Mucosa of gallbladder (tissue), 1 donor: ENCODE data around the gene SOS1. TPM values are rescaled to one million over a fixed set of nuclear protein-coding genes. Genes with fewer than 3 reads are reported as not detected.
"Not testable (repeated sequence)": the region's sequence is repeated elsewhere in the genome, so short reads cannot be mapped to it uniquely, and the experiment has no call there.

Source experiments
- DNase-seq: peaks from one replicate; pipeline ENCODE4 v3.0.0-alpha.2; 2020; ENCODE audit warnings: low spot score
- total RNA-seq: library from RNA; stranded (reverse); gene quantifications from one replicate; pipeline ENCODE4 v1.2.1, GENCODE V29; 2021
- donor health status: DM: no; HTN: no; CAD: no.

Gene SOS1
- total RNA-seq, 1 donor from 2014 or later = 42.1 TPM

DNA sequence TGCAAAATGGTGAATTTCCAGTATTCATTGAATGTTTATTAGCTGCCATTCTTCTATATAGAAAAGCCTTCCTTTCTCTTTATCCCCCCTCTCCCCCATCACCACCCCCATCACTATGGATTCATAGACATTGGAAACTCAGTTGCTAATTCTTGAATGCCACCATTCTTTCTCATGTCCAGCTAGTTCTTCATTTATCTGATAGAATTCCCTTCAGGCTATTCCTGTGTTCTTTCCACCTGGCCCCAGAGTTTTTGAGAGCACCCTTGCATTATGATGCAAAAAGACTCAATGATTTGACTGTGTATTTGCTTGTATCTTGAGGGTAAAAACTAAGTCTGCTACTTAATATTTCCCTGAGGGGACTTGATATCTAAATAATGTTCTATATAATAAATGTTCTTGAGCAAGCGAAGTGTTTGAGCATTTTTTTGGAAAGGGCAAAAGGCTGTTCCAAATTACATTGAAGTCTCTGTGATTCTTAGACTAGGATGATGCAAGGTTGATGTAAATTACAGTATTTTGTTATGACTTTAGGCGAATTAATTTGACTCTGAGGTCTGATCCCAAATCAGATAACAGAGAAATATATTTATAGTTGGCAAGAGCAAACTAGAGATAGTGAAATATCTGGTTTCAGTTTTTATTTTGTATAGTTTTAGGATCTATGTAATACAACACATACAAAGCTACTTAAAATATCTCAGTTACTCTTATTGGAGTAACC lies 18.8 kb upstream of the SOS1 start:
- no peak for DNase-seq

DNA sequence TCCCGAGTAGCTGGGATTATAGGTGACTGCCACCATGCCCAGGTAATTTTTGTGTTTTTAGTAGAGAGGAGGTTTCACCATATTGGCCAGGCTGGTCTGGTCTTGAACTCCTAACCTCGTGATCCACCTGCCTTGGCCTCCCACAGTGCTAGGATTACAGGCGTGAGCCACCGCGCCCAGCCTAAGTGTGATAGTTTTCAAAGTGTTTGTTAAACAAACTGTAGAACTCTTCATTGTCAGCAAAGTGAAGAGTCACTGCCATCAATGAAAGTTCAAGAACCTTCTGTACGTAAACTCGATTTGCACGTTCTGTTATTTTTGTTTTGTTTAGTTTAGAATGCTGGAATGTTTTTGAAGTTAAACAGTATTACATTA lies 18.0 kb upstream of the SOS1 start:
- DNase-seq = no peak

DNA sequence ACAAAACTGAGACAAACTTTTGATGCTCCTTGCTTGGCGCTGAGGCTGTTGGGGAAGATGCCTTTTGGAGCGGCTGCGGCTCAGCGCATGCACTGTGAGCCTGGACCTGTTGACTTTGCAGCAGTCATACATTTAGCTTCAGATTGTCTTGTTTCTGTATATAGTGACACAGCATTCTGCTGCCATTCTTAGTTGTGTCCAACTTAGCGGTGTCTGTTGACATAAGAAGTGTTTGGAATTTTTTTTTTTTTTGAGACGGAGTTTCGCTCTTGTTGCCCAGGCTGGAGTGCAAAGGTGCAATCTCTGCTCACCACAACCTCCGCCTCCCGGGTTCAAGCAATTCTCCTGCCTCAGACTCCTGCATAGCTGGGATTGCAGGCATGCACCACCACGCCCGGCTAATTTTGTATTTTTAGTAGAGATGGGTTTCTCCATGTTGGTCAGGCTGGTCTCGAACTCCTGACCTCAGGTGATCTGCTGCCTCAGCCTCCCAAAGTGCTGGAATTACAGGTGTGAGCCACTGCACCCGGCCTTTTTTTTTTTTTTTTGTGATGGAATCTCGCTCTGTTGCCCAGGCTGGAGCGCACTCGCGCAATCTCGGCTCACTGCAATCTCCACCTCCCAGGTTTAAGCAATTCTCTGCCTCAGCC lies 17.5 kb upstream of the SOS1 start:
- DNase-seq = not testable (repeated sequence)

DNA sequence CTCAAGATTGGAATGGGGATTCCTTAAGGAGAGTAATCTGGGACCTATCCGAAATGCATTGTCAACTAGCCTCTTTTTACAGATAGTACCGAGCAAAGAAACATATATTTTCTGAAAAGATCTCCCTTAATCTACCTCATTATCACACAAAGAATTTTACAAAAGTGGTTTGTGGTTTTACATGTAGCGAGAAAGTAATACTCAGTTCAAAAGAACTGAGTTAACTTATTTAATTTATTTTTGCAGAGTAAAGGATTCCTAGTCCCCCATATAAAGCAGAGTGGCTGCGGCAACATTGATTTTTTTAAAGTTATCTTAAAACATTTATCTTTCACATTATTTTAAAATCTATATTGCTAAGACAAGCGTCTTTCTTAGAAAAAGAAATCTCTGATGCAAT lies 15.9 kb upstream of the SOS1 start:
- no peak for DNase-seq

GRCh38 chr2:39135690-39136259 lies 14.9 kb upstream of the SOS1 start:
- no peak for DNase-seq

GRCh38 chr2:39133215-39133851 lies 12.5 kb upstream of the SOS1 start:
- DNase-seq = no peak

DNA sequence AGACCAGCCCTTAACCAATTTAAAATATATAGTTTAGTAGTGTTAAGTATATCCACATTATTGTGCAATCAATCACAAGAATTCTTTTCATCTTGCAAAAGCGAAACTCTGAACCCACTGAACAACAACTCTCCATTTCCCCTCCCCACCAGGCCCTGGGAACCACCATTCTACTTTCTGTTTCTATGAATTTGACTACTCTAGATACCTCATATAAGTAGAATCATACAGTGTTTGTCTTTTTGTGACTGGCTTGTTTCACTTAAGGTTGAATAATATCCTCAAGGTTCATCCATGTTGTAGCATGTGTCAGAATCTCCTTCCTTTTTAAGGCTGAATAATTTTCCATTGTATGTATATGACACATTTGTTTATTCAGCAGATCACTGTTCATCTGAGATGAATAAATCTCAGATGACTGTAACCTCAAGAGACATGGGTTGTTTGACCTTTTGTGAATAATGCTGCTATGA lies 8.1 kb upstream of the SOS1 start:
- DNase-seq = no peak

DNA sequence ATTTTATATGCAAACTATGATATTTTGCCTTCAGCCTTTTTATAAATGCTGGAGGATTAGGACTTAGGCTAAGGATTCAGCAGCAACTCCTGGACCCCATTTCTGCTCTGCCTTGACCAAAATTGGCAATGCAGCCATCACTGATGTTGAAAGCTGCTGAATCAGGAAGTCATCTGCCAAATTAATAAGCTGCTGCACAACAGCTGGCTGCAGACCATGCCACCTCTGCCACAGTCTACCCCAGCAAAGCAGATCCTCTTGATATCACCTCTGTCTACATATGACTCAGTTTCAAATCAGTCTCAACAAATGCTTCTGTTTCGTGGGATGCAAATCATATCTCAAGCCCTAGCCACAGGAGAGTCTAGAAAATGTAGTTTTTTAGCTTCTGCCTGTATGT lies 7.1 kb upstream of the SOS1 start:
- no peak for DNase-seq

DNA sequence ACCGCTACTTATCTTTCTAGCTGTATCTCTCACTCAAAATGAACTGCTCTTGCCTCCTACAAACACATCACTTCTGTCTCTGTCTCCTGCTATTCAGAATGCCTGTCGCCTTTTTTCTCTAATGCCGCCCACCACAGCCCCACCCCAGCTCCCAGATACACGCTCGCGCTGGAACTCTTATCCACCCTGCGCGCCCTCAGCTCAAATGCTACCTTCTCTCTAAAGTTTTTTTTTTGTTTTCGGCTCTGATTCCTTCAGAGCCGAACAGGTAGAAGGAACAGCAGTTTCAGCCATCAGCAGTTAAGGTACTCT lies 3.9 kb upstream of the SOS1 start:
- no peak for DNase-seq

DNA sequence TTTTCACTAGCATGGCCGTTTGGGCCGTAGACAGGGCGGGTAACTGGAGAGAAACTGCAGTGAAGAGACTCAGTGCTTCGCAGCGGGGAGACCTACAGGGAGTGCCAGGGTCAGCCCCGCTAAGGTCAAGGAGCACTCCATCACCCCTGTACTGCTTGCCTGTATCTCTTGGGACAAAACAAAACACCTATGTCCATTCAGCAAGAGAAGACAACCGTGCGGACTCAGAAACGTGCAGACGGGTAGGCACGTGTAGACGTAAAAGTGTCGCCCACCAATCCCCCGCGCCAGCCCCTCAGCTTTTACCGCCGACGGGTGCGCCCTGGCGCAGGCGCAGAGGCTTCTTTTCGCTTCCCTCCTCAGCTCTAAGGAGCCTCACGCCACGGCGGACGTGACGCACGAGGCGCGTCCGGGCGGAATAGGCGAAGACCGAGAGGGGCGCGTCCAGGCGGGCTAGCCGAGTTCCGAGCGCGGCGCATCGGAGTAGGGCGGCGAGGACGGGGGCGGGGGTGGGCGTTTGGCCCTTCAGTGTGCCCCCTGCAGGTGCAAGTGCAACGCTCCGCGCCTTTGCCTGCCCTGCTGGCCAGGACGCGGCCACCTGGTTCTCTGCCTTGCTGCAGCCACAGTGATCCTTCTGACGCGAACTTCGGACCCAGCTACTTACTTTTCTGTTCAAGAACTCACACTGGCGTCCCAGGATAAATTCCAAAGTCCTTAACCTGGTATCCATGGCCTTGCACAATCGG lies 3.3 kb upstream of the SOS1 start:
- DNase-seq = peak; percentile 95

DNA sequence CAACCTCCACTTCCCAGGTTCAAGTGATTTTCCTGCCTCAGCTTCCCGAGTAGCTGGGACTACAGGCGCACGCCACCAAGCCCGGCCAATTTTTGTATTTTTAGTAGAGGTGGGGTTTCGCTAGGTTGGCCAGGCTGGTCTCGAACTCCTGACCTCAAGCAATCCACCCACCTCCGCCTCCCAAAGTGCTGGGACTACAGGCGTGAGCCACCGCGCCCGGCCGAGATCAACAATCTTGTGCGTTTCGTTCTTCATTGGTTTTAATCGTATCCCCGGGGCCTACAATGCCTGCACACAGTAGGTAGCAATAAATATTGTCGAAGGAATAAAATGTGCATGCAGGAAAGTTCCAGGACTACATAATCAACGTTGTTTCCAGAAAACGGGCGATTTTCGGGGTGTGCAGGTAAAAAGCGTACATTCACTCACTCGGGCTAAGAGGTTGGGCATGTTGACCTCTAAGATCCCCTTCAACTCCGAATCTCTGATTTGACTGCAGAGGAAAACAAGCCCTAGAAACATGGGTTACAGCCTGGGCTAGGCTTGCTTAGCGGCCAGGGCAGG lies 2.7 kb upstream of the SOS1 start:
- no peak for DNase-seq

GRCh38 chr2:39121523-39122063 lies 742 bp upstream of the SOS1 start:
- no peak for DNase-seq

- no peak for DNase-seq
Observed at GRCh38 chr2:39120521-39120770, 405 bp downstream of the SOS1 start.

DNA sequence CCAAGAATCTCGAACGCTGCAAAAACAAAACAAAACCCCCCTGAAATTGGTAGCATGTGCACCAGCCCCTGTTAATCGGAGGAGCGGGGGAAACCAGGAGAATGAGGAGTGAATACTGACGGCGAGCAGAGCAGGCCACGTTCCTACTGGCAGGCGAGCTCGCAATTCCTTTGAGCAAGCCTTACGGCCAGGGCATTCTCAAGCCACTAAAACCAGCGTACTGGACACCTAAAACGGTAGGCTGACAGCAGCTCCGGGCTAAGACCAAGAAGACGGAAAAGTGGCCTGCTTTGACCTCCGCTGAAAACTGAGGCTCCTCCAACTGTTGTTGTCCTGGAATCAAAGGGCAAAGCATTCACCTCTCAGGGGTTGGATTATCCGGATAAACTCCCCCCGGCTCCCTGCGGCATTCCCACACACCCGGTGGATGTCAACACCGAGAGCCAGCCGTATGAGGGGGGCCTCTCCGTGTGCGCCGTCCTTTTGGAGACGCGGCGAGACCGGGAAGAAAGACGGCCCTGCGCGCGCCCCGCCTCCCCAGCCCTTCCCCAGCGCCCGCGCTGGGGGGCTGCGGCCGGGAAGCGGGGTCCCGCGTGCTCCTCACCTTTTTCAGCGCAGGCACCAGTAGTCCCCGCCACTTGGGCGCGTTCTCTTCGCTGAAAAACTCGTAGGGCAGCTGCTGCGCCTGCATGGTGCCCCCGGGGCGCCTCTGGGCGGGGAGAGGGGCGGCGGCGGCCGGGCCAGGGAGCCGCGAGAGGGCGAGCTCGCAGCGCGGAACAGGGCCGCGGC lies 925 bp downstream of the SOS1 start:
- peak; percentile 31 for DNase-seq

DNA sequence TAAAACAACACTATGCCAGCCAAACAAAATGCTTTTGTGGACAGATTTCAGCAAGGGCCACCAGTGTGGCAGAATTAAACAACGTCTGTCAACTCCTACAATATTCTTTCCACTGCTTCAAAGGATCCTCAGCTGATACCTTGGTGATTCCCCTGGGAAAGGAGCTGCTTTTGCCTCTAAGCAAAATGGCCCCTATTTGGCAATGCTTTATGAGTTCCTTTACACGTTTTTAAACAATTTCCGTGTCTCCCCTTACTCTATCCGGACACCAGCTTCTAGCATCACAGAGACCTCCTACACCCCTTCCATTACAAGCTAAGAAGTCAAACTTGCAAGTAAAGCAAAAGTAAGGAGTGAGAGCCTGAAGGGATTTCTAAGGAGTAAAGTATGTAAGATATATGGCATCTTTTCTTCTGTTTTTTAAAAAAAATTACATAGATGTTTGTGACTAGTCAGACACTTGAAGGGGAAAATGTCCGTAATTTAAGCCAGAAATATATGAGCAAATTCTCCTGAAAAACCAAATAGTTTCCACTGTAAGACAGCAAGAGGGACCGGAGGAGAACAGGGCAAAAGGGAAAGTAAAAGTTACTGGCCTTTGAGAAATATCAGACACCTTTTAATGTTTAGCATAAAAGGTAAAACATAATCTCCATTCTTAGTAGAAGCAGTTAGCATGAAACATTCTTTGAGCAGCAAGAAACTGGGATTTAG lies 1.9 kb downstream of the SOS1 start:
- DNase-seq = no peak

DNA sequence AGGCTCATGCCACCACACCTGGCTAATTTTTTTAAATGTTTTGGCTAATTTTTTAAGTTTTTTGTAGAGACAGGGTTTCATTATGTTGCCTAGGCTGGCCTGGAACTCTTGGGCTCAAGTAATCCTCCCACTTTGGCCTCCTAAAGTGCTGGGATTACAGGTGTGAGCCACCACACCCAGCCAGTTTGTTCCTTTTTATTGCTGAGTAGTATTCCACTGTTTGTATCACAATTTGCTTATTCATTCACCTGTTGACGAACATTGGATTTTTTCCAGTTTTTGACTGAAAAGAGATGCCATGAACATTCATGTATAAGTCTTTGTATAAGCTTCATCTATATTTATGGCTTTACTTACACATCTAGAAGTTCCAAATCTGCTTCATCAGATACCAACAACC lies 5.3 kb downstream of the SOS1 start:
- no peak for DNase-seq

GRCh38 chr2:39114771-39115170 lies 6.1 kb downstream of the SOS1 start:
- no peak for DNase-seq

- no peak for DNase-seq
Observed at GRCh38 chr2:39109537-39109936, 11.3 kb downstream of the SOS1 start.

DNA sequence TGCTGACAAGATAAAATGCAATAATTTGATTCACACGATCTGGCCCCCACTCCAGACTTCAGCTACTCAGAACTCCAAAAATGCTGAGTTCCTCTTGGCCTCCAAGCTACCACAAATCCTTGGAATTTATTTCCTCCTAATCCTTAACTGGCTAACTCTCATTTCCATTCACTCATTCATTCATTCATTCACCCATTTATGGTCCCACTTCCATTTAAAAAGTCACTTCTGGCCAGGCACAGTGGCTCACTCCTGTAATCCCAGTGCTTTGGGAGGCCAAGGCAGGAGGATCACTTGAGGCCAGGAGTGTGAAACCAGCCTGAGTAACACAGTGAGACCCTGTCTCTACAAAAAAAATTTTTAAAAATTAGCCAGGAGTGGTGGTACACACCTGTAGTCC lies 12.5 kb downstream of the SOS1 start:
- no peak for DNase-seq

- no peak for DNase-seq
Observed at GRCh38 chr2:39107724-39108273, 13.1 kb downstream of the SOS1 start.
